ENCODE data around the gene SLC23A2. TPM values are rescaled to one million over a fixed set of nuclear protein-coding genes. Genes with fewer than 3 reads are reported as not detected.

Gene SLC23A2
- total and polyA plus RNA-seq, 7 donors: 0.60 to 15.2 (median 10.9) TPM

DNA sequence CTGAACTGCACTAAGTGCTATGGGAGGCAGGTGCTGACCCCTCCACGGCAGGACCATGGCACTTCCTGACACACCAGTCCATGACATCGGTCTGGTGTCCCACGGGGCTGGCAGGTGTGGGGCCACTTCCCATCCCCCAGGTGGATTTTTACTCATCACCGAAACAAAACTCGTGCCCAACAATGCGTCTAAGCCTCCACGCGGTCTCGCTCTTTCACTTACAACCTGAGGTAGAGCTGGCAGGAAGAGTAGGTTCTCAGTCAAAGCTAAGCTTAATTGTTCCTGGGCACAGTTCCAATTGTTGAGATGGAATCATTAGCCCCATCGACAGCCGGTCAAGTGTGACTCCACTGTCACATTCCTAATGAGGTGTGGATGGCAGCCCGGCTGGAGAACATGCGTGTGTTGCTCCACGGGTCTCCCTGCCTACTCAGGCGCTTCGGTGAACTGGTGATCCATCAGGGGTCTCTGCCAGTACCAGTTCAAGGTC, 125.7 kb downstream of the SLC23A2 start:
- no peak overlapping the region for H3K4me3 ChIP-seq
- no peaks in the 10 kb centered on the region for H3K4me1 ChIP-seq
- H3K27me3 ChIP-seq: no peaks in the 10 kb centered on the region
- no peak for DNase-seq
- no peak overlapping the region for H3K27ac ChIP-seq
- intact Hi-C loops (cut with DNase I): no loop called here
- H3K36me3 ChIP-seq: peaks cover 0 to 57% (median 10%) of the 10 kb centered on the region in 4 donors
- TF ChIP-seq, protein P1, sequence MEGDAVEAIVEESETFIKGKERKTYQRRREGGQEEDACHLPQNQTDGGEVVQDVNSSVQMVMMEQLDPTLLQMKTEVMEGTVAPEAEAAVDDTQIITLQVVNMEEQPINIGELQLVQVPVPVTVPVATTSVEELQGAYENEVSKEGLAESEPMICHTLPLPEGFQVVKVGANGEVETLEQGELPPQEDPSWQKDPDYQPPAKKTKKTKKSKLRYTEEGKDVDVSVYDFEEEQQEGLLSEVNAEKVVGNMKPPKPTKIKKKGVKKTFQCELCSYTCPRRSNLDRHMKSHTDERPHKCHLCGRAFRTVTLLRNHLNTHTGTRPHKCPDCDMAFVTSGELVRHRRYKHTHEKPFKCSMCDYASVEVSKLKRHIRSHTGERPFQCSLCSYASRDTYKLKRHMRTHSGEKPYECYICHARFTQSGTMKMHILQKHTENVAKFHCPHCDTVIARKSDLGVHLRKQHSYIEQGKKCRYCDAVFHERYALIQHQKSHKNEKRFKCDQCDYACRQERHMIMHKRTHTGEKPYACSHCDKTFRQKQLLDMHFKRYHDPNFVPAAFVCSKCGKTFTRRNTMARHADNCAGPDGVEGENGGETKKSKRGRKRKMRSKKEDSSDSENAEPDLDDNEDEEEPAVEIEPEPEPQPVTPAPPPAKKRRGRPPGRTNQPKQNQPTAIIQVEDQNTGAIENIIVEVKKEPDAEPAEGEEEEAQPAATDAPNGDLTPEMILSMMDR (IDR thresholded peaks at IDR 0.05): no peak
- TF ChIP-seq POLR2AphosphoS5 (IDR thresholded peaks at IDR 0.05): no peak
- TF ChIP-seq EP300 (IDR thresholded peaks at IDR 0.05): no peak
- TF ChIP-seq POLR2A (IDR thresholded peaks at IDR 0.05): no peak
- WGBS, 2 donors: 83 to 87% methylated on average over 16 of the region's 16 CpGs
- H3K9me3 ChIP-seq: no peaks in the 10 kb centered on the region

DNA sequence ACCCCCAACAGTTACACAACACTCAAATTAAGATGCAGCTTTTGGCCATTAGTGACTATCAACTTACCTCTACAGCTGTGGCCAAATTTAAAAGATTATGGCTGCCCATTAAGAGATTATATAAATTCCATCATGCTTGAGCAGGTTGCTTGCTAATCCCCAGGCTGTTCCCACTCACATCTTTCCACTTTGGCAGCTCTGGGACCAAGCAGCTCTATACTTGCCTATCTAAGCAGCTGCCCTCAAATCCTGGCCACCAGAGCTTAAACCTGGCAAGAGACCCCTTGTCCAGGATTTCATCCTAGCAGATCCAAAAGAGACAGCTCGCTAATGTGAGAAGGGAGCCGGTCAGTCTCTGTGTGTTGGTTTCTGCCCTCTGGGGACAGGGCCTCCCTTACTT, 127.9 kb downstream of the SLC23A2 start:
- intact Hi-C loops (cut with DNase I): no loop called here
- WGBS, 2 donors: 94 to 96% methylated on average over 2 of the region's 2 CpGs
- Histone ChIP-seq H3K27ac (no peak overlapping the region), H3K36me3 (peaks cover 0 to 56% (median 10%) of the 10 kb centered on the region in 4 donors), H3K27me3 (no peaks in the 10 kb centered on the region), H3K4me3 (no peak overlapping the region), H3K4me1 (no peaks in the 10 kb centered on the region), H3K9me3 (no peaks in the 10 kb centered on the region)
- no peak for DNase-seq
- TF ChIP-seq EP300 (IDR thresholded peaks at IDR 0.05) (no peak), POLR2AphosphoS5 (IDR thresholded peaks at IDR 0.05) (no peak), POLR2A (IDR thresholded peaks at IDR 0.05) (no peak)
- TF ChIP-seq, protein P1 (IDR thresholded peaks at IDR 0.05): no peak

DNA sequence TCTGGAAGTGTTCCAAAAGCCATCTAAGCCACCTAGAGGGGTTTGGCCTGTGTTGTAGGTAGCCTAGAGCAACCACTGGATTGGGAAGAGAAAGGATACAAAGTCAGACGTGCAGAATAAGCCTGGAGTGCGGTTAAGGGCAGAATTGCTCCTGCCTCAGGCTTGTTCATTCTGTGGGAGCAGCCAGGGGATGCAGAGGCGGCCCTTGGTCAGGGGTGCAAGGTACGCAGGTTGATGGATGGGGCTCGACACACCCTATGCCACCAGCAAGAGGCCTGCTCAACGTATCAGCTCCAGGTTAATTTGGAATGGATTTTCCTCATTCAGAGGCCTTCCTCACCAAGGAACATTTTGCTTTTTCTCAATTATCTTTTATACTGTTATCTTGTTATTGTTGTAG, 129.8 kb downstream of the SLC23A2 start:
- no peaks in the 10 kb centered on the region for H3K9me3 ChIP-seq
- no peak for TF ChIP-seq POLR2A (IDR thresholded peaks at IDR 0.05)
- TF ChIP-seq POLR2AphosphoS5 (IDR thresholded peaks at IDR 0.05): no peak
- TF ChIP-seq, protein P1 (IDR thresholded peaks at IDR 0.05): no peak
- no peak for TF ChIP-seq EP300 (IDR thresholded peaks at IDR 0.05)
- no peak overlapping the region for H3K27ac ChIP-seq
- H3K4me3 ChIP-seq: no peak overlapping the region
- H3K4me1 ChIP-seq: no peaks in the 10 kb centered on the region
- no peak for DNase-seq
- intact Hi-C loops (cut with DNase I): no loop called here
- peaks cover 0 to 61% (median 10%) of the 10 kb centered on the region in 4 donors for H3K36me3 ChIP-seq
- 91 to 94% methylated on average over 6 of the region's 6 CpGs for WGBS, 2 donors
- H3K27me3 ChIP-seq: no peaks in the 10 kb centered on the region

DNA sequence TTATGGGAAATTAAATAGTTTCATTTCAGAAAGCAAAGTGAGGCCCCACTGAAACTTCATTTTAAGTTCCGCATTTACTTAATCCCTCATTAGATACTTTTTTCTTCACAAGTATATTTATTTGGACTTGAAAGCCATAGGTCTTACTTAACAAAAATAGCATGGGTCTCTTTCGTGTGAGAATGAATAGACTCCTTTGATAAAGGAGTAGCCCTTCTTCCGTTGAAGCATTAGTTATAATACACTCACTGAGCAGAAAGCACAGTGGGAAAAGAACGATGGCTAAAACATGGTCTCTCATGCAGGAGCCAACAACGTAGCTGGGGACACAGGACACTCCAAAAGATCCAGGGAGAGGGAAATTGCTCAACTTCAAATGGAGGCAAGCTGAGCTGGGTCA, 130.4 kb downstream of the SLC23A2 start:
- no peak for DNase-seq
- no peaks in the 10 kb centered on the region for H3K9me3 ChIP-seq
- H3K27ac ChIP-seq: no peak overlapping the region
- H3K36me3 ChIP-seq: peaks cover 0 to 60% (median 12%) of the 10 kb centered on the region in 4 donors
- no peaks in the 10 kb centered on the region for H3K4me1 ChIP-seq
- WGBS, 2 donors: 92 to 95% methylated on average over 5 of the region's 5 CpGs
- no peaks in the 10 kb centered on the region for H3K27me3 ChIP-seq
- no peak overlapping the region for H3K4me3 ChIP-seq
- no peak for TF ChIP-seq POLR2AphosphoS5 (IDR thresholded peaks at IDR 0.05)
- TF ChIP-seq EP300 (IDR thresholded peaks at IDR 0.05): no peak
- TF ChIP-seq, protein P1 (IDR thresholded peaks at IDR 0.05): no peak
- no peak for TF ChIP-seq POLR2A (IDR thresholded peaks at IDR 0.05)
- intact Hi-C loops (cut with DNase I): no loop called here

Data from sigmoid colon (tissue), 7 donors.